Measurements from ENCODE around the gene ARL16.

ARL16 gene

DNA sequence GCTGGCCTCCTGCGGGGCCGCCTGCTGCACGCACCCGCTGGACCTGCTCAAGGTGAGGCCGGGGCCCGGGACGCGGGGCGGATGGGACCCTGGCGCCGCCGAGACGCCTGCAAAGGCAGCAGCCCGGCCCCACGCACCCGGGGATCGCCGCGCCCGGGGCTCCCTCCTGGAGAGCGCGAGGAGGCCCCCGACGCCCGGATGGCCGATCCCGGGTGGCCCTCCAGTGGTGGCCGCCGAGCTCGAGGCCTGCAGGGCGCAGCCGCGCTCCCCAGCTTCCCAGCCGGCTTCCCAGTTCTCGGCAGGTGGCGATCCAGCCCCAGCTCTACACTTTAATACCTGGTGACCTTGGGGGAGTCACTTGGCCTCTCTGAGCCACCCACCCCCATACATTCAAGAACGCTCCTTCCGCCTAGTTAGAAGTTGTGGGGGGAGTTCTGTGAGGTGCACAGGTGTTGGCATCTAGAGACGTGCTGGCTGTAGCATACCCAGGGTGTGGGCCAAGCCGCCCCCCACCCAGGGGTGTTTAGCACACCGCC, 28.9 kb upstream of the ARL16 start:
- no peak for DNase-seq

- DNase-seq: peak; percentile 20 to 60
Measured at GRCh38 chr17:81711814-81712467, 28.3 kb upstream of the ARL16 start, which contains the start of gene SLC25A10. TSS of gene SLC25A10 (plus strand) at chr17:81712284. CDS start at chr17:81712427, 143 bp downstream.

GRCh38 chr17:81710514-81711308, 27.1 kb upstream of the ARL16 start:
- no peak for DNase-seq

DNA sequence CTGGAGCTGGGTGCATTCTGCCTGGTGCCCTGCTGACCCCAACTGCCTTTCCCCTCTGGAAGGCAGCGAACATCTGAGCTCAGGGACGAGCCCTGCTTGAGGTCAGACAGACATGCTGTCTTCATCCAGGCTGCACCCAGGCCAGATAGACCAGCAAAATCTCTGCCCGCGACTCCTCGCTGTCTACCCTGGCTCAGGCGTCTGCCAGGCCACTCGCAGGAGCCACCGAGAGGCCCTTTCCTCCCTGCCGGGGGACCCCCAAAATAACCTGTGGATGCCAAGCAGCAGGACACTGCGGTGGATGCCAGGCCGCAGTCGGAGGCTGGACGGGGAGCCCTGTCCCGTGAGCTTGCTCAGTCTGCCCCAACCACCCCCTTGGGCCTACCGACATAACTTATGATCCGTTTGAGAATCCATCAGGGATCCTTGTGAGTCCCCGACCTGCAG, 25.2 kb upstream of the ARL16 start:
- no peak for DNase-seq

DNA sequence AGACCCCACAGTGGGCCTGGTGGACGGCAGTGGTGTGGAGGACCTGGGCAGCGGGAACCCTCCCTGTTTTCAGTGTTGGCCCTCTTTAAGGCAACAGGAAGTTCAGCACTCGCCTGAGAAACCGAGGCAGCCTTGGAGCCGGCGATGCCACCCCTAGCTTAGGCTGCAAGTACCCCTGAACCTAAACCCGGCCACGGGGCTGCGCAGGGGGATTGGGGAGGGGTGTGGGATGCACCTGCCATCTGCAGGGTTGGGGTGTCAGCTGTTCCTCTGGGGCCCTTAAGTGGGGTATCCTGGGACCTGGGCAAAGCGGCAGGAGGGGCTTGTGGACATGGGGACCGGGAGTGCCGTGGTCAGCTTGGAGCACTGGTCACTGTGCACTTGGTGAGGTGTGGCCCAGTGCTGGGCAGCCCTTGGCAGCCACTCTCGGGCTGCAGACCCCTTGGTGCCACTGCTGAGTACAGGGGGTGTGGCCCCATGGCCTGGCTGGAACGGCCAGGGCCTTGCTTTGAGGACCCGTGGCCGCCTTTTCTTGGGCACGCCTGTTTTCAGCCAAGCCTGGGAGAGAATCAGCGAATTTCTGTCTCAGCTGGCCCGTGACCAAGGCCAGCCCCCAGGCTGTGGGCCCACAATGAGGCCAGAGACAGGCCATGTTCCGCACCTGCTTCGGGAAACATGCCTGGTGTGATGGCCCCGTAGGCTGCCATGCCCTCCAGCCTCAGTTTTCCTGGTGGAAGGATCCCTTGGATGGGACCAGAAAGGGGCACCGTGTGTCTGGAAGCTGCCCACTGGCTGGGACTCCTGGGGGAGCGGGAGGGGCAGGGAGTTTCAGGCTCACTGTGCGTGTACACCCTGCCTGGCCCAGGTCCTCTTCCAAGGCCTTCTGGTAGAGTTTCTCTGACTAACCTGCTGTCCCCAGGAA, 24.4 kb upstream of the ARL16 start:
- DNase-seq: no peak

GRCh38 chr17:81706757-81707624, 23.4 kb upstream of the ARL16 start:
- DNase-seq: no peak

DNA sequence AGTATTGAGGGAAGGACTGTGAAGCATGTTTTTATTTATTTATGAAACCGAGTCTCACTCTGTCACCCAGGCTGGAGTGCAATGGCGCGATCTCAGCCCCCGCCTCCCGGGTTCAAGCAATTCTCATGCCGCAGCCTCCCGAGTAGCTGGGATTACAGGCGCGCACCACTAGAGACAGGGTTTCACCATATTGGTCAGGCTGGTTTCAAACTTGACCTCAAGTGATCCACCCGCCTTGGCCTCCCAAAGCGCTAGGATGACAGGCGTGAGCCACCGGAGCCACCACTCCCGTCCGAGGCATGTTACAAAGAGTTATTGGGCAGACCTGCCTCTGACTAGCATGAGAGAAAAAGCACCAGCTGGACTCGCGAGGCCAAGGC, 22.6 kb upstream of the ARL16 start:
- DNase-seq: no peak

DNA sequence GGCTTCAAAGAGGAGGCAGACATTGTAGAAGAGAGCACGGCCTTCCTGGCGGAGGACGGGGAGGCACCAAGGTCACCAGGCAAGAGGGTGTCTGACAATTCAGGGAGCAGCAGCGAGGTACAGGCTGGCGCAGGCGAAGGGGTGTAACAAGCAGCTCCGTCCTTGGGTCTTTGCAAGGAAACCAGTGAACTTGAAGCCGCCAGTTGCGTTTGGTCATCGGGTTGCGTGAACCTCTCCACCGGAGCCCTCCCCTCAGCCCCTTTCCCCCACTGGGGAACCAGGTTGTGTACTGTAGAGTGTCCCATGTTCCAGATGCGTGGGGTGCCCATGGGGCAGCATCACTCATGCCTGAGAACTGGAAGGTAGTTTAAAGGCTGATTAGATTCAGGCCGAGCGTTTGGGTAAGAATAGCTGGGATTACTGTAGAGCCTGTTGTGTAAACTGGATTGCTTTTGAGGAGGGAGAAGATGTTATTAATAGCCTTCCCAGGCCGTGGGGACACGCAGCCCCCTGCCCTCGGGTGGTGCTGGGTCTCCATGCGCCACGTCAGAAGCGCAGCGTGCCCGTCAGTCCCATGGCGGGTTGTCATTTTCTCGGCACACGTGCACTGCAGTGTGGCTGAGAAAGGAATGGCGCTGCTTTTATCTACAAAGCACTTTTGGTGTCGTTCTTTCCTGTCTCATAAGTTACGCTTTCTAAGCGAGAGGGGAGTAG, 22.1 kb upstream of the ARL16 start:
- no peak for DNase-seq

DNA sequence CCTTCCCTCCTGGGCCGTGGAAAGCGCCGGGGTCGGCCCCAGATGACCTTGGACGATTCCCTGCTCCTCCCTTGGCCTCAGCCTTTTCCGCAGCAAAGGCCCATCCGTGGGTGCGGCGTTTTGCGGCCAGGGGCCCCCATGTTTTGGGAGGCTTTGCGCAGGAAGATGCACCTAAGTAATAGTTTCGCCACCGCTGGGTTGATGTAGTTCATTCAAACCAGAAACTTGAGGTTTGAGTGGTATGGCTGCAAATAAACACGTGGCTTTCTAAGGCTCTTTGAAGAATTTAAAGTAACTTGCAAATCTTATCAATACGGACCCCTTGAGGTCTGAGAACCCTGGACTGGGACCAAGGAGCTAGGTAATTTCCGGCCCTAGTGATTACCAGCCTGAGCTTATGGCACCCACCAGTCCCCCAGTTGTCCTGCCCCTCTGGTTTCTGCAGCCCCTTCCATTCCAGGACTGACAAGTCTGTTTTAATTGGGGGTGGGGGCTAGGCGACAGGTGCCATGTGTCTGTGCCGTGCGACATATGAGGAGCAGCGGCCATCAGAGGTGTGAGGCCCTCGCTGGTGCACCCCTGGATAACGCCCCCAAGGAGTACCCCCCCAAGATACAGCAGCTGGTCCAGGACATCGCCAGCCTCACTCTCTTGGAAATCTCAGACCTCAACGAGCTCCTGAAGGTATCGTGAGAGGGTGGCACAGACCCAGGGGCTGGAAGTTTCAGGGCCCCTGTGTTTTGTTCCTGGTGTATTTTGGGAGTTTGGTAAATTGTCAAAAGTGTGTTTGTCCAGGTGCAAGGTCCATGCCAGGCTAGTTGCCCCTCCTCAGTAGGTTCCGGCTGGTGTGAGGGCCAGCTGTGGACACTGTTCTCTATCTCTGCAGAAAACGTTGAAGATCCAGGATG, 20.4 kb upstream of the ARL16 start:
- DNase-seq: no peak

- peak; percentile 80 to 81 for DNase-seq
Measured at GRCh38 chr17:81702934-81703746, 19.5 kb upstream of the ARL16 start, which contains the start of gene MRPL12. TSS of gene MRPL12 (plus strand) at chr17:81703367. CDS start at chr17:81703502, 135 bp downstream.

GRCh38 chr17:81701288-81702071, 17.9 kb upstream of the ARL16 start:
- DNase-seq: no peak

DNA sequence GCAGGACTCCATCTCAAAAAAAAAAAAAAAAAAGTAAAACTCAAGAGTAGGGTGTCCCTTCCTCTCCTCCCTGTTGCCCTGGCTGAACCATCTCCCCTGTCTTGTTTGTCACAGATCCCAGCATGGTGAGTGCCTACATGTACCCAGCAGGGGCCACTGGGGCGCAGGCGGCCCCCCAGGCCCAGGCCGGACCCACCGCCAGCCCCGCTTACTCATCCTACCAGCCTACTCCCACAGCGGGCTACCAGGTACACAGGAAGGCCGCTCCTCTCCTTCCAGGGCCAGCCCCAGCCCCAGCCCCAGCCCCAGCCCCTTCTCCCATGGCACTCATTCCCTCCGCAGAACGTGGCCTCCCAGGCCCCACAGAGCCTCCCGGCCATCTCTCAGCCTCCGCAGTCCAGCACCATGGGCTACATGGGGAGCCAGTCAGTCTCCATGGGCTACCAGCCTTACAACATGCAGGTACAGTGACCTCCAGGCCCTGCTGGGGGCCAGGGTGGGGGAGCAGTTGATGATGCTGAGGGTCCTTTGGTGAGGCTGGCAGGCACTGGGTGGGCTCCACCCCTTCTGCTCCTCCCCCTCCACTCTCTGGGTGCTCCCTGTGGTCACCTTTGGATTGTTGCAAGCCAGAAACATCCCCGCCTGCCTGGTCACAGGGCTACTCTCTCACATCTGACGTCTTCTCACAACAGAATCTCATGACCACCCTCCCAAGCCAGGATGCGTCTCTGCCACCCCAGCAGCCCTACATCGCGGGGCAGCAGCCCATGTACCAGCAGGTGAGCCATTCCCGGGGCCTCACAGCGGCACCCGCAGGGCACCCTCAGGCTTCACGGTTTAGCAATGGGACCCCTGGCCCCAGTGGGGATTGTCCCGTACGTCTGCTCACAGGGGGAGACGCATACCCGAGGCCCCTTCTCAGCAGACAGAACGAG, 17.0 kb upstream of the ARL16 start:
- no peak for DNase-seq

DNA sequence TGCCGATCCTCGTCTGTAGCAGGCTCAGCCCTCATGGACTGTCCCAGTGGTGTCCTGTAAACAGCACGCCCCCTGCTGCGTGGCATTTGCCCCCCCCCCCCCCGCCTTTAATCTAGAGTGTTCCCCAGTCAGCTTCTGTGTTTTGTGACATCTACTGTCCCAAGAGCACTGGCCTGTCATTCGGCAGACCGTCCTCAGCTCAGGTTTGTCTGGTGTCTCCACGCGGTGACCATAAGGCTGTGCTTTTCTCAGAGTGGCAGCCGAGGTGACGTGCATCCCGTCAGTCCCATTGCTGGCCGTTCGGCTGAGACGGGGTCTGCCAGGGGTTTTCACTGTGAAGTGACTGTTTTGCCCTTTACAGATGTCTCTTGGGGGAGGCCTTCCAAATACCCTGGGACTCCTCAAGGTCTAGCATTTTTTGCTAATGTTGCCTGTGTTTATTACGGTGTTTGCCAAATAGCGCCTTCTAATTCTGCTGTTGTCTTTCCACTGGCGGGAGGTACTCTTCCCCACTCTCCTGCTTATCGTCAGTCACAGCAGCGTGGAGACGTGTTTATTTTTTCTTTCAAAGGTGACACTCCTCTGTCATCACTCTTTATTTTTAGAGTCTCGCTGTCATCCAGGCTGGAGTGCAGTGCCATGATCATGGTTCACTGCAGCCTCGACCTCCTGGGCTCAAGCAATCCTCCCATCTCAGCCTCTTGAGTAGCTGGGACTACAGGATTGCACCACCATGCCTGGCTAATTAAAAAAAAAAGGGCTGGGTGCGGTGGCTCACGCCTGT, 13.9 kb upstream of the ARL16 start:
- no peak for DNase-seq

GRCh38 chr17:81696218-81696941, 12.8 kb upstream of the ARL16 start:
- DNase-seq: no peak

- no peak for DNase-seq
Measured at GRCh38 chr17:81695801-81696200, 12.2 kb upstream of the ARL16 start.

GRCh38 chr17:81695211-81695610, 11.6 kb upstream of the ARL16 start:
- no peak for DNase-seq
